PFSK-1 (cell line): Measurements from ENCODE around the gene TANGO6.

ENCODE experiments used
- FOXP2 ChIP-seq: optimal IDR thresholded peaks from 2 replicates; pipeline ENCODE3; 2011; ENCODE audit warnings: borderline replicate concordance, control low read depth, inconsistent platforms; ENCODE audit not compliant: insufficient read depth; ENCODE audit errors: extremely low read length, extremely low read depth
- POLR2AphosphoS5 ChIP-seq: IDR thresholded peaks from 2 replicates; pipeline ENCODE4 v1.6.1; 2012; ENCODE audit warnings: low read depth, mild to moderate bottlenecking, control low read depth, low read length, moderate library complexity
- SIN3A ChIP-seq: IDR thresholded peaks from 2 replicates; pipeline ENCODE4 v1.6.1; 2012; ENCODE audit warnings: mild to moderate bottlenecking, low read length, moderate library complexity, borderline replicate concordance; ENCODE audit not compliant: insufficient read depth
- TAF1 ChIP-seq: IDR thresholded peaks from 2 replicates; pipeline ENCODE4 v1.6.1; 2012; ENCODE audit warnings: low read length, control low read depth, borderline replicate concordance; ENCODE audit not compliant: insufficient read depth
- TF ChIP-seq, protein P1 (sequence below), 2 experiments: IDR thresholded peaks; 2 replicates each; pipeline versions ENCODE4 v1.6.1 to v1.8.0; 2011 to 2012; ENCODE audit warnings: low read depth in 2 of 2, low read length in 2 of 2, control low read depth in 1 of 2, inconsistent platforms in 1 of 2, mild to moderate bottlenecking in 1 of 2, moderate library complexity in 1 of 2; ENCODE audit not compliant: insufficient read depth in 1 of 2

The TANGO6 gene

DNA sequence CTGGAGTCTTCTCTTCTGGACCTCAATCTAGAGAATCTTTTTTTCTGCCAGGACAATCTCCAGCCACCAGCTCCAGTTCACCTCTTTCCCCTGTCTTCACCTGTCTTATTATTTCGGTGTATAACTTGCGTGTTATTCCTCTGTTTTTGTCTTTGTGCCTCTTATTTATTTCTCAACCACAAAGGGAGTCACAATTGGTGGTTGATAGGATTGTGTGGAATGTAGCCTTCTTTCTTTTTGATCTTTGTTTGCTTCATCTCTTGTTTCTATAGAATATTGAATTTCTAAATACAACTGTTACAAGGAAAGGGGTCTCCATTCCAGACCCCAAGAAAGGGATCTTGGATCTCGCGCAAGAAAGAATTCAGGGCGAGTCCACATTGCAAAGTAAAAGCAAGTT, 226.2 kb downstream of the TANGO6 start:
- TF ChIP-seq, protein P1, sequence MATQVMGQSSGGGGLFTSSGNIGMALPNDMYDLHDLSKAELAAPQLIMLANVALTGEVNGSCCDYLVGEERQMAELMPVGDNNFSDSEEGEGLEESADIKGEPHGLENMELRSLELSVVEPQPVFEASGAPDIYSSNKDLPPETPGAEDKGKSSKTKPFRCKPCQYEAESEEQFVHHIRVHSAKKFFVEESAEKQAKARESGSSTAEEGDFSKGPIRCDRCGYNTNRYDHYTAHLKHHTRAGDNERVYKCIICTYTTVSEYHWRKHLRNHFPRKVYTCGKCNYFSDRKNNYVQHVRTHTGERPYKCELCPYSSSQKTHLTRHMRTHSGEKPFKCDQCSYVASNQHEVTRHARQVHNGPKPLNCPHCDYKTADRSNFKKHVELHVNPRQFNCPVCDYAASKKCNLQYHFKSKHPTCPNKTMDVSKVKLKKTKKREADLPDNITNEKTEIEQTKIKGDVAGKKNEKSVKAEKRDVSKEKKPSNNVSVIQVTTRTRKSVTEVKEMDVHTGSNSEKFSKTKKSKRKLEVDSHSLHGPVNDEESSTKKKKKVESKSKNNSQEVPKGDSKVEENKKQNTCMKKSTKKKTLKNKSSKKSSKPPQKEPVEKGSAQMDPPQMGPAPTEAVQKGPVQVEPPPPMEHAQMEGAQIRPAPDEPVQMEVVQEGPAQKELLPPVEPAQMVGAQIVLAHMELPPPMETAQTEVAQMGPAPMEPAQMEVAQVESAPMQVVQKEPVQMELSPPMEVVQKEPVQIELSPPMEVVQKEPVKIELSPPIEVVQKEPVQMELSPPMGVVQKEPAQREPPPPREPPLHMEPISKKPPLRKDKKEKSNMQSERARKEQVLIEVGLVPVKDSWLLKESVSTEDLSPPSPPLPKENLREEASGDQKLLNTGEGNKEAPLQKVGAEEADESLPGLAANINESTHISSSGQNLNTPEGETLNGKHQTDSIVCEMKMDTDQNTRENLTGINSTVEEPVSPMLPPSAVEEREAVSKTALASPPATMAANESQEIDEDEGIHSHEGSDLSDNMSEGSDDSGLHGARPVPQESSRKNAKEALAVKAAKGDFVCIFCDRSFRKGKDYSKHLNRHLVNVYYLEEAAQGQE (IDR thresholded peaks at IDR 0.05; ENCODE audit: insufficient read depth in 1 of 2, low read depth in 2 of 2, low read length in 2 of 2): no peak
- no peak for TF ChIP-seq SIN3A
- no peak for TF ChIP-seq POLR2AphosphoS5
- TF ChIP-seq FOXP2: no peak
- TF ChIP-seq TAF1: no peak

DNA sequence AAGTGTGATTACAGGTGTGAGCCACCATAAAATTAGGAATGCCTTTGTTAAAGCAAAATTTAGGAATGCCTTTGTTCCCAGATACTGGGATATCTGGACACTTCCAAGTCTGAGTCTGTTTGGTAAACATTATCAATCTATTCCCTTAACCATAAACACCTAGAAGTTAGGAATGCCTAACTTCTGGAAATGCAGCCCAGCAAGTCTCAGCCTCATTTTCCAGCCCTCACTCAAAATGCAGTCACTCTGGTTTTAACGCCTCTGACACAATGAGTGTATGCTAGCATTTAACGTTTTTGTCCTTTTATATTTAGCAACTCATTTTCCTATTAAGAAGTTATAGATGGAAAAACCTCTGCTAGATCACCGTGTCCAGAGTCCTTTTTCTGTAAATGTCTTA, 227.7 kb downstream of the TANGO6 start:
- TF ChIP-seq FOXP2 (no peak), TAF1 (no peak)

DNA sequence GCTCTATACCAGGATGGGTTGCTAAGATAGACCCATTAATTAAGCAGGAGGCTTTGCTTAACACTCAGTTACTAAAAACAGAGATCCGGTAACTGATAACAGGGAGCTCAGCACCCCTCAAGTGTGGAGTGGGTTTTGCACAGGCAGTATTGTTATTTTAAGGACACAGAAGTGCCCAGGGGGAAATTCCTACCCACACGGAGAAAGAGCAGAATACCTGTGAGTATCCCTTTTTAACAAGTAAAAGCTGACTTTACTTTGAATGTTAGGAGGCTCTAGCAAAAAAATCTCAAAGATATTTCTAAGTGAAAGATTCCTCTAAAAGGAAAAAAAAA, 229.3 kb downstream of the TANGO6 start:
- TF ChIP-seq TAF1: no peak
- TF ChIP-seq FOXP2: no peak
- no peak for TF ChIP-seq SIN3A
- TF ChIP-seq POLR2AphosphoS5: no peak
- TF ChIP-seq, protein P1 (IDR thresholded peaks at IDR 0.05; ENCODE audit: insufficient read depth in 1 of 2, low read depth in 2 of 2, low read length in 2 of 2): no peak

DNA sequence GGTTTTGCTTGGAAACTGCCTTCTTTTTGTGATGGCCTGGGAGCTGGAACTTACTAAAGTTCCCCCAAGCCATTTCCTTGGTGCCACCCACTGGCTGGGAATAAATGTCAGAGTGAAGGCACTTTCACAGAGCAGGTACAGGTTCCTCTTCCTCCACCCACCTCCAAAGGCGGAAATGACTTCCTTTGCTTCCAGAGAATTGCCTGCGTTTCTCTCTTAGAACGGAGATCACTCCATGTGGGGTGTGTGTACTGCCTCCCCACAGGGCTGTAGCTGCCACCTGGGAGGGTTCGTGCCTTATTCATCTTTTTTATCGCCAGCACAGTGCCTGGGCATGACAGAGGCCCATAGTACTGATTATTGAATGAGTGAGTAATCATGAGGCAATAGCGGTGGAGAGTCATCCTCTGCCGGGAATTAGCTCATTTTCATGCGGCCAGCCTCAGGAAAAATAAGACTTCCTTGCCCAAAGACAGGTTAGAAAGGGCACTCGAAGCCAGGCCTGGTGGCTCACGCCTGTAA, 229.9 kb downstream of the TANGO6 start:
- TF ChIP-seq, protein P1 (IDR thresholded peaks at IDR 0.05; ENCODE audit: insufficient read depth in 1 of 2, low read depth in 2 of 2, low read length in 2 of 2): no peak
- no peak for TF ChIP-seq TAF1
- TF ChIP-seq FOXP2: no peak
- no peak for TF ChIP-seq SIN3A
- TF ChIP-seq POLR2AphosphoS5: no peak

DNA sequence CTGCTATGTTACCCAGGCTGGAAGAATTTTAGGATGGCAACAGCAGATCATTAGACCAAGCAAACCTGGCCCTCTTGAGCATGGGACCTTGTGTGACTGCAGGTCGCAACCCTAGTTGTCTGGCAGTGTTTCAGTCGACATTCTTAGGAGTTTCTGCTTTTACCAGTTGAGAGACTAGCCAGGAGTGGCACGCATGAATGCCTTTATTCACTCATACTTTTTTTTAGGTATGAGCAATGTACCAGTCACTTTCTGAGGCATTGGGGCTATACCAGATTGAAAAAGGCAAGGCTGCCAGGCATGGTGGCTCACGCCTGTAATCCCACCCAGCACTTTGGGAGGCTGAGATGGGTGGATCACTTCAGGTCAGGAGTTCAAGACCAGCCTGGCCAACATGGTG, 233.9 kb downstream of the TANGO6 start:
- no peak for TF ChIP-seq FOXP2
- TF ChIP-seq SIN3A: no peak
- TF ChIP-seq POLR2AphosphoS5: no peak
- TF ChIP-seq TAF1: no peak
- TF ChIP-seq, protein P1 (IDR thresholded peaks at IDR 0.05; ENCODE audit: insufficient read depth in 1 of 2, low read depth in 2 of 2, low read length in 2 of 2): no peak
